Measurements from ENCODE around the gene FSTL4. TPM values are rescaled to one million over a fixed set of nuclear protein-coding genes. Genes with fewer than 3 reads are reported as not detected.

The FSTL4 gene
- total RNA-seq, 2 experiments from 2014 or later: not detected

DNA sequence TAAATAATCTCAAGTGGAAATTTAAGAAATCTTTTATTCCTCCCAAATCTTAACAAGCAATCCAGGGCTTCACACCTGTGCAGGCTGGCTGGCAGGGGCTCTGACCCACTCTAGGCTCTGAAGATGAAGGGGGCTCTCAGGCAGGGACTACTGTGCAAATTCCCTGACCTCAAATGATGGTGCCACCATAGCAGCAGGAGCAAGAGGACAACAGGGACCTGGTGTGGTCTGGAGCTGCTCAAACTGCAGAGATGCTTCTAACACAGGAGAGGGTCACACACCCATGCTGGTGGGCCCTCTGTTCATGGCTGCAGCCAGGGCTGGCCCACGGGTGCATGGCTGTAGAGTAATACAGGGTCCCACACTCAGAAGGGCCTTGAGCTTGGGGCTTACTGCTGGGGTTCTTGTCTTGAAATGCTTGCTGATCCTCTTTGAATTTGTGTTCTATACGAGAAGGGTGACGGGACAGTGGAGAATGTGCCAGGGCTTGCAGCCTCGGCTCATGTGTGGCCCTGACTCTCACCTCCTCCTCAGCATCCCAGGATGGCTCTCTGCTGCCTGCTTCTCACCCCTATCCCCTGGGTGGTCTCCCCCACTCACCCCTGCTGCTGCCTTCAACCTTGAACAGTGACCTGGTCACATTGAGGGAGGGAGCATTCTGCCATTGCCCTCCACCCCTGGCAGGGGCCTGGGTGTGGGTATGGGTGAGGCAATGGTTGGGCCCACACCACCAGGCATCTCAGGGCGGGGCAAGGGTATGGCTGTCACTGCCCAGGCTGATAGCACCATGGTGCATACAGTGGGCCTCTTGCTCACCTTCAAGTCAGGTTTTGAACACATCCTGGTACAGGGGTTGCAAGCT, 191.7 kb downstream of the FSTL4 start:
- no TSS peak for BruUV-seq (replicated peaks)

DNA sequence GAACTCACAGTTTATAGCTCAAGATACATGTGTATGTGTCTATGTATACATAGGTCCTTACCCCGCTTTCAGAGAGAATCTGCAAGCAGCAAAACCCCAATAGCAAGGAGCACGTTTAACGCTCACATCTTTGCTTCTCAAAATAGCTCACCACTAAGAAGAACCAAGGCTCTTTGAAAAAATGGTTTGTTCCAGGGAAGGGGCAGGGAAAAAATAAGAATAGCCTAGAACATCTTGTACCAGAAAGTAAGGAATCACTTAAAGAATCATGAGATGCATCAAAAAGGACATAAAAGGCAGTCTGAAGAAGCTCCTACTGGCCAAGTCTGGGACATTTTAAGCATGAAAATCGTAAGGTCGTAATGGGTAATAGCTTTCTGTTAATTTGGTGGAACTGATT, 196.4 kb downstream of the FSTL4 start:
- BruUV-seq (replicated peaks): no TSS peak
- no peak for DNase-seq (ENCODE audit: low spot score)
- Histone ChIP-seq H2AFZ (ENCODE audit: low read length) (no peak overlapping the region), H3K27ac (ENCODE audit: low read depth, low read length, poor library complexity, severe bottlenecking) (no peak overlapping the region), H3K79me2 (ENCODE audit: insufficient read depth, low read depth, low read length) (no peaks in the 10 kb centered on the region), H3K9me3 (ENCODE audit: low read length) (no peaks in the 10 kb centered on the region), H3K4me1 (ENCODE audit: insufficient read depth, low read length, poor library complexity, severe bottlenecking) (no peaks in the 10 kb centered on the region), H3K9me2 (ENCODE audit: insufficient read depth, low read length) (no peaks in the 10 kb centered on the region), H3K36me3 (ENCODE audit: insufficient read depth, low read length) (no peaks in the 10 kb centered on the region), H3K4me3 (ENCODE audit: low read depth, low read length, poor library complexity, severe bottlenecking) (no peak overlapping the region), H4K20me1 (ENCODE audit: insufficient read depth, low read length) (no peaks in the 10 kb centered on the region), H3K4me2 (ENCODE audit: low read length) (no peak overlapping the region)
- TF ChIP-seq, protein P1, sequence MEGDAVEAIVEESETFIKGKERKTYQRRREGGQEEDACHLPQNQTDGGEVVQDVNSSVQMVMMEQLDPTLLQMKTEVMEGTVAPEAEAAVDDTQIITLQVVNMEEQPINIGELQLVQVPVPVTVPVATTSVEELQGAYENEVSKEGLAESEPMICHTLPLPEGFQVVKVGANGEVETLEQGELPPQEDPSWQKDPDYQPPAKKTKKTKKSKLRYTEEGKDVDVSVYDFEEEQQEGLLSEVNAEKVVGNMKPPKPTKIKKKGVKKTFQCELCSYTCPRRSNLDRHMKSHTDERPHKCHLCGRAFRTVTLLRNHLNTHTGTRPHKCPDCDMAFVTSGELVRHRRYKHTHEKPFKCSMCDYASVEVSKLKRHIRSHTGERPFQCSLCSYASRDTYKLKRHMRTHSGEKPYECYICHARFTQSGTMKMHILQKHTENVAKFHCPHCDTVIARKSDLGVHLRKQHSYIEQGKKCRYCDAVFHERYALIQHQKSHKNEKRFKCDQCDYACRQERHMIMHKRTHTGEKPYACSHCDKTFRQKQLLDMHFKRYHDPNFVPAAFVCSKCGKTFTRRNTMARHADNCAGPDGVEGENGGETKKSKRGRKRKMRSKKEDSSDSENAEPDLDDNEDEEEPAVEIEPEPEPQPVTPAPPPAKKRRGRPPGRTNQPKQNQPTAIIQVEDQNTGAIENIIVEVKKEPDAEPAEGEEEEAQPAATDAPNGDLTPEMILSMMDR (conservative IDR thresholded peaks at IDR 0.05; ENCODE audit: low read length): no peak
- no peak for TF ChIP-seq EZH2phosphoT487 (IDR thresholded peaks at IDR 0.05; ENCODE audit: borderline replicate concordance, low read depth, low read length)
- POLR2A ChIA-PET: interaction anchor here (0.6 to 1.0 kb wide), 2 partner anchors 15 to 1017 kb away, joined by 3 to 4 read pairs; no protein-coding TSS in a partner anchor
- CTCF ChIA-PET (ENCODE audit: unreplicated experiment): no interaction called here
- intact Hi-C loops (cut with micrococcal nuclease; ENCODE audit: unreplicated experiment): no loop called here

More for the DNA sequence above, 191.7 kb downstream of the FSTL4 start:
- TF ChIP-seq, protein P1 (conservative IDR thresholded peaks at IDR 0.05; ENCODE audit: low read length): no peak
- no peak for TF ChIP-seq EZH2phosphoT487 (IDR thresholded peaks at IDR 0.05; ENCODE audit: borderline replicate concordance, low read depth, low read length)
- no peaks in the 10 kb centered on the region for H3K36me3 ChIP-seq (ENCODE audit: insufficient read depth, low read length)
- no peak overlapping the region for H3K27ac ChIP-seq (ENCODE audit: low read depth, low read length, poor library complexity, severe bottlenecking)
- no peaks in the 10 kb centered on the region for H3K4me1 ChIP-seq (ENCODE audit: insufficient read depth, low read length, poor library complexity, severe bottlenecking)
- DNase-seq (ENCODE audit: low spot score): no peak
- POLR2A ChIA-PET: interaction anchor here (0.5 to 0.6 kb wide), 2 partner anchors 125 to 613 kb away, joined by 4 read pairs; no protein-coding TSS in a partner anchor
- no peaks in the 10 kb centered on the region for H3K9me2 ChIP-seq (ENCODE audit: insufficient read depth, low read length)
- H3K4me3 ChIP-seq (ENCODE audit: low read depth, low read length, poor library complexity, severe bottlenecking): no peak overlapping the region
- no peaks in the 10 kb centered on the region for H3K79me2 ChIP-seq (ENCODE audit: insufficient read depth, low read depth, low read length)
- H3K4me2 ChIP-seq (ENCODE audit: low read length): no peak overlapping the region
- H2AFZ ChIP-seq (ENCODE audit: low read length): no peak overlapping the region
- intact Hi-C loops (cut with micrococcal nuclease; ENCODE audit: unreplicated experiment): loop anchor here (5.0 kb wide), 2 partner anchors 42 to 452 kb away; no protein-coding TSS in a partner anchor
- CTCF ChIA-PET (ENCODE audit: unreplicated experiment): no interaction called here
- H3K9me3 ChIP-seq (ENCODE audit: low read length): no peaks in the 10 kb centered on the region
- H4K20me1 ChIP-seq (ENCODE audit: insufficient read depth, low read length): no peaks in the 10 kb centered on the region

DNA sequence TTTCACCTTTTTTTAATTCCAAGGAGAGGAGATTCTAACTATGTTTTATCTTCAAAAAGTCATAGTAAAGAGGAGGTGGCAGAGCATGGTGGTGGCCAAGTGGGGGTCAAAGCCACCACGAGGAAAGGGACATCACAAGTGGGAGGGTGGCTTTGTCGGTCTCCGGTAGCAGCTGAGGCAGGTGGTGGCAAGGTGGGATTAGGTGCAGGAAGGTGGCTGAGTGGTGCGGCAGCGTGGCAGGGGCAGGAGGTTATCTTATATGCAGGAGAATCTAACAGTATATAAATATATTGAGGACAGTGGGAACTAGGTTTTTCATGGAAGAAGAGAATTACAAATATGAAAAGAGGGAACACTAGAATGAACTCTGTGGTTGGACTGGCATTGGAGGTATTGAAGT, 196.8 kb downstream of the FSTL4 start:
- ChIA-PET CTCF (ENCODE audit: unreplicated experiment) (interaction anchor here (0.6 kb wide), 1 partner anchor 595 kb away, joined by 3 read pairs; no protein-coding TSS in a partner anchor), POLR2A (interaction anchor here (1.0 kb wide), 1 partner anchor 14 kb away, joined by 3 read pairs; no protein-coding TSS in a partner anchor)

More for the DNA sequence above, 196.8 kb downstream of the FSTL4 start:
- TF ChIP-seq, protein P1 (conservative IDR thresholded peaks at IDR 0.05; ENCODE audit: low read length): no peak
- TF ChIP-seq EZH2phosphoT487 (IDR thresholded peaks at IDR 0.05; ENCODE audit: borderline replicate concordance, low read depth, low read length): no peak
- Histone ChIP-seq H3K27ac (ENCODE audit: low read depth, low read length, poor library complexity, severe bottlenecking) (no peak overlapping the region), H3K4me3 (ENCODE audit: low read depth, low read length, poor library complexity, severe bottlenecking) (no peak overlapping the region), H3K36me3 (ENCODE audit: insufficient read depth, low read length) (no peaks in the 10 kb centered on the region), H3K79me2 (ENCODE audit: insufficient read depth, low read depth, low read length) (no peaks in the 10 kb centered on the region), H3K9me2 (ENCODE audit: insufficient read depth, low read length) (no peaks in the 10 kb centered on the region), H3K4me2 (ENCODE audit: low read length) (no peak overlapping the region), H3K9me3 (ENCODE audit: low read length) (no peaks in the 10 kb centered on the region), H3K4me1 (ENCODE audit: insufficient read depth, low read length, poor library complexity, severe bottlenecking) (no peaks in the 10 kb centered on the region), H4K20me1 (ENCODE audit: insufficient read depth, low read length) (no peaks in the 10 kb centered on the region), H2AFZ (ENCODE audit: low read length) (no peak overlapping the region)
- intact Hi-C loops (cut with micrococcal nuclease; ENCODE audit: unreplicated experiment): no loop called here
- no TSS peak for BruUV-seq (replicated peaks)
- no peak for DNase-seq (ENCODE audit: low spot score)
